ENCODE measurements around the gene PLEKHG3.

Gene PLEKHG3

DNA sequence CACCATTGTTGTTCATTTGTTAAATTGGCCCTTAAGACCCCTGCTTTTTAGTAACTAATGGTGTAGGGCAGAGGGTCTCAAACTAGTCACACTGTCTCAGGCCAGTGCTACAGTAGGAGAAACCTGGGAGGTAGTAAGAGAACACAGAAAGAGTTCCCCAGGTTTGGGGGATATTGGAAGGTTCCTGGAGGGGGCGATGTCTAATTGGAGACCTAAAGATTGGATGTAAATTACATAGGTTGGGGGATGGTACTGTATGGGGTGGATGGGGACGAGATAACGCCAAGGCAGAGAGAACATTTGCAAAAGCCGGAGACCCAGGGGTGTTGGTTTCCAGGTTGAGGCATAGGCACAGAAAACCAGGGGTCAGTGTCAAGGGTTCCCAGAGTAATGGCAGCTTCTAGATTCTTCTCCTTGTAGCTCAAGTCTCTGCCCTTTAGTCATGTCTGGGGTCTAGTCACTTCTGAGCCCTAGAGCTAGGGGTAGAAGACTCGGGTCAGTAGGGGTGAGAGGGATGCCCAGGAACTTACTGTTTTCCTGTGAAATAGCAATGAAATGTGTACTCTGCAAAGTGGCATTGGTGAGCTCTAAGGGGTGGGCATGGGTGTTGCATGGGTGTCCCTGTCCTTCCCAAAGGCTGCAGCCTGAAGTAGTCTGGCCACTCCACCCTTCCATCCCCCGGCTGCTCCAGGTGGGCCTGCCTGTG is 21.8 kb downstream of the PLEKHG3 start:
- no peak for DNase-seq (ENCODE audit: low read depth, low spot score)

GRCh38 chr14:64726585-64726890 is 22.3 kb downstream of the PLEKHG3 start:
- no peak for DNase-seq (ENCODE audit: low read depth, low spot score)

DNA sequence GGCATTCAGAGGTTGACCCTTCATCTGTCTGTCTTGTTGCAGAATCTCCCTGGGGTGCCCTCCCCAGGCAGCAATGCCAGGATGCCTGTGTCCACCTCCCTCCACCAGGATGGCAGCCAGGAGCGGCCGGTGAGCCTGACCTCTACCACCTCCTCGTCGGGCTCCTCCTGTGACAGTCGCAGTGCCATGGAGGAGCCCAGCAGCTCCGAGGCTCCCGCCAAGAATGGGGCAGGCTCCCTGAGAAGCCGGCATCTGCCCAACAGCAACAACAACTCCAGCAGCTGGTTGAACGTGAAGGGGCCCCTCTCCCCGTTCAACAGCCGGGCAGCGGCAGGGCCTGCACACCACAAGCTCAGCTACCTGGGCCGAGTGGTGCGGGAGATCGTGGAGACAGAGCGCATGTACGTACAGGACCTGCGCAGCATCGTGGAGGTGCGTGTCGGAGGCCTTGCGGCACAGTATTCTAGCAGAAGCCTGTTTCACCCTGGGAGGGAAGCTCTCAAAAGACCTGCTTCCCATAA is 23.4 kb downstream of the PLEKHG3 start:
- no peak for DNase-seq (ENCODE audit: low read depth, low spot score)

DNA sequence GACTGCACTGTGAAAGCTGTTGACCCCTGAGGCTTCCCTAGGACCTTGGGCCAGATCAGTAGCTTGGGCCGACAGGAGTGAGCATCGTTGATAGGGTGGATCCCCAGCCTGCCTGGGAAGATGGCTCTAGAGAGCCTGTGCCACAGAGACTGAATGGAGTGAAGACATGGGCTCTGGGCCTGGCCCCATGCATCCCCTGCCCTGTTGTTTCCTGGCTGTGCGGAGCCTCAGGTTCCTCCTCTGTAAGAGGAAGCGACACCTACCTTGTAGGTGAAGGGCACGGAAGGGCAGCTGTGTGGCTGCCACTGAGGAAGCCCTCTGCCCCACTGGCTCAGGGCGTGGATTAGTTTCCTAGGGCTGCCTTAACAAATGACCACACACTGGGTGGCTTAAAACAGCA is 23.9 kb downstream of the PLEKHG3 start:
- no peak for DNase-seq (ENCODE audit: low read depth, low spot score)

DNA sequence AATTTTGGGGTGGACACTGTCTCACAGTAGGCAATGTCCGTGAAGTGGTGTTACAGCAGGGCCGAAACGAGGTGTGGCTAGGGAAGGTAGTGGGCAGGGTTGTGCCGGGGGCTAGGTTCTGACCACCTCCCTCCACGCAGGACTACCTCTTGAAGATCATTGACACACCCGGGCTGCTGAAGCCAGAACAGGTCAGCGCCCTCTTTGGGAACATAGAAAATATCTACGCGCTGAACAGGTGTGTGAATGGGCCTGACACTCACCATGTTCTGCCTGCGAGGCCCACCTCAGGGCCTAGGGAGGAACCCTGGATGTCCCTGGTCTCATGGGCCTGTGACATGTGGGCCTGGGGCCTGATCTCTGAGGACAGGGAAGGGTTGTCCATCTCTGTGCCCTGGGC is 24.6 kb downstream of the PLEKHG3 start:
- no peak for DNase-seq (ENCODE audit: low read depth, low spot score)

- no peak for DNase-seq (ENCODE audit: low read depth, low spot score)
Measured at GRCh38 chr14:64729386-64730060, 25.3 kb downstream of the PLEKHG3 start.

GRCh38 chr14:64730061-64730440 is 25.8 kb downstream of the PLEKHG3 start:
- no peak for DNase-seq (ENCODE audit: low read depth, low spot score)

DNA sequence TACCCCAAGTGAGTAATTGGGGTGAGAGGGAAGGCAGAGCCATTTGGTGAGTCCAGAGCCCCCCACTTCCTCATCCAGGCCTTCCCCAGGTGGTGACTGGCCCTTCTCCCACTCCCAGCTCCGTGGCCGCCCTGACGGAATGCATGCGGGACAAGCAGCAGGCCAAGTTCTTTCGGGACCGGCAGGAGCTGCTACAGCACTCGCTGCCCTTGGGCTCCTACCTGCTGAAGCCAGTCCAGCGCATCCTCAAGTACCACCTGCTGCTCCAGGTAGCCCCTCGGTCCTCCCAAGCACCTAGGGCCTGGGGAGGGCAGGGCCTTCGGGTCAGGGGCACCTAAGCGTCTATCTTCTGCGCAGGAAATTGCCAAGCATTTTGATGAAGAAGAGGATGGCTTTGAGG is 26.5 kb downstream of the PLEKHG3 start:
- DNase-seq (ENCODE audit: low read depth, low spot score): no peak

- DNase-seq (ENCODE audit: low read depth, low spot score): no peak
Measured at GRCh38 chr14:64731141-64731581, 26.9 kb downstream of the PLEKHG3 start.

GRCh38 chr14:64732066-64732465 is 27.8 kb downstream of the PLEKHG3 start:
- no peak for DNase-seq (ENCODE audit: low read depth, low spot score)

- DNase-seq (ENCODE audit: low read depth, low spot score): no peak
Measured at GRCh38 chr14:64732536-64733120, 28.4 kb downstream of the PLEKHG3 start.

- no peak for DNase-seq (ENCODE audit: low read depth, low spot score)
Measured at GRCh38 chr14:64733321-64733720, 29.1 kb downstream of the PLEKHG3 start.

- DNase-seq (ENCODE audit: low read depth, low spot score): no peak
Measured at GRCh38 chr14:64733899-64734298, 29.7 kb downstream of the PLEKHG3 start.

GRCh38 chr14:64734990-64735389 is 30.8 kb downstream of the PLEKHG3 start:
- DNase-seq (ENCODE audit: low read depth, low spot score): no peak

DNA sequence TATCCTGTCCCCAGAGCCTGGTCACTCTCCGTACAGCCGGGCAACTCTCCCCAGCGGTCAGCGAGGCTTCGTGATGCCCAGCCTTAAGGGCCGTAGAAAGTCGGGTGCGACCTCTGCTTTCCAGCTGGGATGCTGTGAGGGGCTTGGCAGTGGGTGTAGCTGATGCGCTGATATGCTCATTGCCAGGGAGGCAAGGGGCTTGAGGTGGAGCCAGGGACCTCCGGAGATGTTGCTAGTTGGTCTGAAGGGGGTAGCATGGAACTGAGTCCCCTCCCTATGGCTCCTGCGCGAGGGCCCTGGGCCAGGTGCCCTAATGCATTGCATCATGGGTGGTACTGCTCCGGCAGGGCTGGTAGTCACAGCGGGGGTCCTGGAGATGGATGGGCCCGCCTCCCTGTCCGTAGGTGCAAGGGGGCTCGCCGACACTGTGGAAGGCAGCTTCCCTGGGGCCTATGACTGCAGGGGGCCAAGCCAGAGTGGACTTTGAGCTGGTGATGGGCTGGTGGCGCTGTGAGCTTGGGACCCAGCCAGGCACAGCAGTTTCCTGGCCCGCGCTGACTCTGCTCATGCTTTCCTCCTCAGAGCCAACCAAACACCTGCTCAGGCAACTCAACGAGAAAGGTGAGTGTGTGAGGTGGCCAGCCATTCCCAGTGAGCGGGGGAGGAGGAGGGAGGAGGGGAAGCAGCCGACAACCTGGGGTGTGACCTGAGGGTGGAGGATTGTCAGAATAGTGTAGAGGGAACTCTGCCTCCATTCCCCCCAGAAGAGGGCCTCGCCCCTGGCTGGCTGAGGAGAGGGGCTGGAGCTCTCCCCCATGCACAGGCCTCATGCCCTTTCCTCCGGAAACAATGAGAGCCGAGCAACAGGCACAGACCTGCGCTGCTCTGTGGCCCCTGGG is 32.3 kb downstream of the PLEKHG3 start:
- DNase-seq (ENCODE audit: low read depth, low spot score): no peak

GRCh38 chr14:64737391-64738280 is 33.4 kb downstream of the PLEKHG3 start:
- DNase-seq (ENCODE audit: low read depth, low spot score): no peak

GRCh38 chr14:64738281-64738804 is 34.1 kb downstream of the PLEKHG3 start:
- DNase-seq (ENCODE audit: low read depth, low spot score): no peak

DNA sequence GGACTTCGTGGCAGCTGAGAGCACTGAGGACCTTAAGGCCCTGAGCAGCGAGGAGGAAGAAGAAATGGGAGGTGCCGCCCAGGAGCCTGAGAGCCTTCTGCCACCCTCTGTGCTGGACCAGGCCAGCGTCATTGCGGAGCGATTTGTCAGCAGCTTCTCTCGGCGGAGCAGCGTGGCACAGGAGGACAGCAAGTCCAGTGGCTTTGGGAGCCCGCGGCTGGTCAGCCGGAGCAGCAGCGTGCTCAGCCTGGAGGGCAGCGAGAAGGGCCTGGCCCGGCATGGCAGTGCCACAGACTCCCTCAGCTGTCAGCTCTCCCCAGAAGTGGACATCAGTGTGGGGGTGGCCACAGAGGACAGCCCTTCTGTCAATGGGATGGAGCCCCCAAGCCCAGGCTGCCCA is 37.0 kb downstream of the PLEKHG3 start:
- no peak for DNase-seq (ENCODE audit: low read depth, low spot score)

DNA sequence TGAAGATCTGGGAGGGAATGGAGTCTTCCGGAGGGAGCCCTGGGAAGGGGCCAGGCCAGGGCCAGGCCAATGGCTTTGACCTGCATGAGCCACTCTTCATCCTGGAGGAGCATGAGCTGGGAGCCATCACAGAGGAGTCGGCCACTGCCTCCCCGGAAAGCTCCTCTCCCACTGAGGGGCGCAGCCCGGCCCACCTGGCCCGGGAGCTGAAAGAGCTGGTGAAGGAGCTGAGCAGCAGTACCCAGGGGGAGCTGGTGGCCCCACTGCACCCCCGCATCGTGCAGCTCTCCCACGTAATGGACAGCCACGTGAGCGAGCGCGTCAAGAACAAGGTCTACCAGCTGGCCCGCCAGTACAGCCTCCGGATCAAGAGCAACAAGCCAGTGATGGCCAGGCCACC is 37.7 kb downstream of the PLEKHG3 start:
- DNase-seq (ENCODE audit: low read depth, low spot score): no peak

DNA sequence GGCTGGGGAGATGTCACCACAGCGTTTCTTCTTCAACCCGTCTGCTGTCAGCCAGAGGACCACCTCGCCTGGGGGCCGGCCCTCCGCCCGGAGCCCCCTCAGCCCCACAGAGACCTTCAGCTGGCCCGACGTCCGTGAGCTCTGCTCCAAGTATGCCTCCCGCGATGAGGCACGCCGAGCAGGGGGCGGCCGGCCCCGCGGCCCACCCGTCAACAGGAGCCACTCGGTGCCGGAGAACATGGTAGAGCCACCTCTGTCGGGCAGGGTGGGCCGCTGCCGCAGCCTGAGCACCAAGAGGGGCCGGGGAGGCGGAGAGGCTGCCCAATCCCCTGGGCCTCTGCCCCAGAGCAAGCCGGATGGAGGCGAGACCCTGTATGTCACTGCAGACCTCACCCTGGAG is 38.8 kb downstream of the PLEKHG3 start:
- DNase-seq (ENCODE audit: low read depth, low spot score): no peak
